Measurements from ENCODE around the gene ZMIZ1.

Gene ZMIZ1

DNA sequence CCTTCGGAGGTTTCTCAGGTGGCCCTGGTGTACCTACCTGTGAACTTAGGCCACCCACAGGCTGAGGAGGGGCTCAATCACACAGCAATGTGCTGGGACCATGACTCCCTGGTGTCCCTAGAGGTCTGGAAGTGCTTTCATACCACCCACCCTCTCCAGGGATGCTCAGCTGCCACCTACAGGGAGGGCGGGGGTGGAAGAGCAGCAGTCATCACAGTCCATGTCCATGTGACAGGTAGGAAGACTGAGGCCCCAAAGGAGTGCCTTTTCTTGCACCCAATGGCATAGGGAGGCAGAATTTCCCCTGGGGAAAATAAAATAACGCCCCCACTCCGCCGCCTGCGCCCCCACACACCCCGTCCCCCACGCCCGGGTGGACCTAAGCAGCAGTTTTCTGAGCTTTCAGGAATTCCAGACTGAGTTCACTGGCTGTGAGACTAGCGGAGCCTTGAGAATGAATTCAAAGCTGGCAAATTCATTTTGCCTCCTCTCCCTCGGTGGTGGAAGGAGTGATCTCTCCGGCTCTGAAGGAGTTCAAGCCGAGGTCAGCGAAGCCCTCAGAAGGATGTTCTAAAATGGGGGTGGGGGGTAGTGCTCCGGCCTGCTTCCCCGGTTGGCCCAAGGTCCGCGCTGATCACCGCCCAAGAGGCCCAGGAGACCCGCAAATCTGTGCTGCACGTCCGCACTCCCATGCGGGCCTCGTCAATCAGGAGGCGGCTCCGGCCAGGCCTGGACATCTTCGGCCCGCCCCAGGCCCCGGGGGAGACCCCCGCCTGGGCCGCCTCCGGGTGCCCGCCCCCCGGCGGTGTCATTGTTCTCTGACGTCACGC lies 2.1 kb upstream of the ZMIZ1 start:
- DNase-seq (ENCODE audit: low read depth), result no peak

DNA sequence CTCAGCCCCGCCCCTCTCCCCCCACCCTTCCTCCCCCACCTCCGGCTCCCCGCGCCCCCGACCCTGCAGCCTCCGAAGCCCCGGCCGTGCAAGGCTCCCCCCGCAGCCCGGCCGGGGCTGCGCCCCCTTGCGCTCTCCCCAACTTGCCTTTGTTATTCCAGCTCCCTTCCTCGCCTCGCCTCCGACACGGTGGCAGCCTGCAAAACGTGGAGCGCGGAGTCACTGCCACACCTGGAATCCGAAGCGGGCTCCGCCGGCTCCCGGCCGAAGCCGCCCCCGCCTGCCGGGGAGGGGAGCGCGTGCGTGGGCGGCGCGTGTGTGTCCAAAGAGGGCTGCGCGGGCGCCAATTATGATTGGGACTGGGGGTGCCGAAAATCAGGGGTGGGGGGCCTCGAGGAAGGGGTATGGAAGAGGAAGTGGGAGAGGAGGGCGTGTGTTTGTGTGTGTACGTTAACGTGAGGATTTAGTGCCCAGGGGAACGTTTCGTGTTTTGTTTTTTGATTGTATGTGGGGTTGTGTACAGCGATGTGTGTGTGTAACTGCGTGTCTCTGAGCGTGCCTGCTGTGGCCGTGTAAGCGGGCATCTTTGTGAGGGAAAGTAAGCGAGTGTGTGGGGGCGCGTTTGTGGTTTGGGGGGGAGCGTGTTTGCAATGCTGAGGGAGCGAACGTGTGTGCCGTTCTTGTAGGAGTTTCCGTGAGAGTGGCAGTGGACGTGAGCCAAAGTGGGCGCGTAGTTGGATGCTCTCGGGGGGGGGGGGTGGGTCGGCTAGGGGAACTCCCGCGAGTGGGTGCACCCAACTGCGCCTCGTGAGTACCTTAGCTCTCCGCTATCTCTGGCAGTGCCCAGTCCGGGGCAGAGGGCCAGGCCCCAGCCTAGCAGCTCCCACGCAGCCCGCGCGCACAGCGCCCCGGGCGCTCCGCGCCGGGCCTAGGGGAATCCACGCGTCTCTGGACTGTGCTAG lies 1.2 kb upstream of the ZMIZ1 start:
- DNase-seq (ENCODE audit: low read depth), result peak; percentile 79

DNA sequence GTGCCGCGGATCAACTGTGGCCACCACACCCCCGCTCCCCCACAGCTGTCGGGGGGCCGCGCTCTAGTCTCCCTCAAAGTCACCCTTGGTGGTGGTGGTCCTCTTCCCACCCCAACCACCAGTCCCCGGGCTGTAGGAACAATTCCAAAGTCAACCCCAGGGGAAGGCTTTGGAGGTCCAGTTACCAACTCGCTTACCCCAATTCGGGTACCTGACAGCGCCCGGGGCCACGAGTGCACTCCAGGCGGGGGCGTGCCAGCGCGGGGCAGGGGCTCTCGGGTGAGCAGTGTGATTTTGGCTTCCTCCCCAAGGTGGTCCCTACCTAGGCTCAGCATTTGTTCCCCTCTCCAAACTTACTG lies 584 bp upstream of the ZMIZ1 start:
- DNase-seq (ENCODE audit: low read depth), result no peak

DNA sequence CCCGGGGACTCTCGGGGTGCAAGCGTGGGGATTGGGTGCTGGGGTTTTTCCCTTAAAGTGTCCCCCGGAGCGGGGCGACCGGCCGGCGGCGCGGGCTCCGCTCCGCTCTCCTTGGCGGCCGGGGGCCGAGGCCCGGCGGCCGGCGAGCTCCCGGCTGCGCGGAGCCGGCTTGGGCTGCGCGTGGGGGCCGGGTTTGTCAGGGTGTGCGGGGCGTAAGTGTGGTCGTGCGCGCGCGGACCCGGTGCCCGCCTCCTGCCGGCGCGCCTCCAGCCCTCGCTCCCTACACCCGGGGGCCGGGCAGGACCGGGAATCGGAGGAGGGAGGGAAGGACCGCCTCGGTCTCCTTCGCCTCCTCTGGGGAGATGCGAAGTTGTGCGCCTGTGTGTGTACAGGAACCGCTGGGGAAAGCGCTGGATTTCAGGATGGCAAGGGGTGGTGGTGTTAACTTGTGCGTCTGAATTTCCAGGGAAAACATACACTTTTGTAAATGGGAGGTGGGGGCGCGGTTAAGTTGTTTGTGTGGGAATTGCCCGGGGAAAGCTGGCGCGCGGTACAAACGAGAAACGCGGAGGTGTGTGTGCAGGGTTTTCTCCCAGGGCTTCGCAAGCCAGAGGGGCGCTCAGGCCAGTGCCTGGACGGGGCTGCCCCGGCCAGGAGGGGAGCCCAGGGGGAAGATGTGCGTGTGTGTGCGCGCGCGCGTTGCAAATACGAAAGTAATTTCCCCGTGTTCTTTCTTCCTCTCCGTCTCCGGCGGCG lies 737 bp downstream of the ZMIZ1 start:
- DNase-seq (ENCODE audit: low read depth), result no peak

DNA sequence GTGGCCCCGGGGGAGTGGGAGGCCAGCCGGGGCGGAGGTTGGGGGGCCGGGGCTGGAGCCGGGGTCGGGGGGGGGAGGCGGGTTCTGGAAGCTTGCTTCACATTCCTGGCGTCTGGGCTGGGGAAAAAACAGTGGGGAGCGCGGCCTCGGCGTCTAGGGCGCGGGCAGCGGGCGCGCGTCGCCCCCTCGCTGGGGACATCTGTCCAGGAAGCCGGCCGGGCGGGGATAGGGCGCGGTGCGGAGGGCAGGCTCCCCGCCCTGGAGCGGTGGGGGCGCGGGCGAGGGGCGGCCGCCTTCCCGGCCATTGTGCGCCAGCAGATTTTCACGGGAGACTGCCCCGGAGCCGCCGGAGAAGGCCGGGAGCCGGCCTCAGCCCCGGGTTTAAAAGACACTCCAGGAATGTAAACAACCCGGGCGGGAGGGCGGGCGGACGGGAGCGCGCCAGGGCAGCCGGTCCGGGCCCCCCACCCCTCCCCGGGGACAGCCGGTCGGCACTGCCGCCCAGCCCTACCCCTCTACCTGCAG lies 1.4 kb downstream of the ZMIZ1 start:
- DNase-seq (ENCODE audit: low read depth), result no peak

DNA sequence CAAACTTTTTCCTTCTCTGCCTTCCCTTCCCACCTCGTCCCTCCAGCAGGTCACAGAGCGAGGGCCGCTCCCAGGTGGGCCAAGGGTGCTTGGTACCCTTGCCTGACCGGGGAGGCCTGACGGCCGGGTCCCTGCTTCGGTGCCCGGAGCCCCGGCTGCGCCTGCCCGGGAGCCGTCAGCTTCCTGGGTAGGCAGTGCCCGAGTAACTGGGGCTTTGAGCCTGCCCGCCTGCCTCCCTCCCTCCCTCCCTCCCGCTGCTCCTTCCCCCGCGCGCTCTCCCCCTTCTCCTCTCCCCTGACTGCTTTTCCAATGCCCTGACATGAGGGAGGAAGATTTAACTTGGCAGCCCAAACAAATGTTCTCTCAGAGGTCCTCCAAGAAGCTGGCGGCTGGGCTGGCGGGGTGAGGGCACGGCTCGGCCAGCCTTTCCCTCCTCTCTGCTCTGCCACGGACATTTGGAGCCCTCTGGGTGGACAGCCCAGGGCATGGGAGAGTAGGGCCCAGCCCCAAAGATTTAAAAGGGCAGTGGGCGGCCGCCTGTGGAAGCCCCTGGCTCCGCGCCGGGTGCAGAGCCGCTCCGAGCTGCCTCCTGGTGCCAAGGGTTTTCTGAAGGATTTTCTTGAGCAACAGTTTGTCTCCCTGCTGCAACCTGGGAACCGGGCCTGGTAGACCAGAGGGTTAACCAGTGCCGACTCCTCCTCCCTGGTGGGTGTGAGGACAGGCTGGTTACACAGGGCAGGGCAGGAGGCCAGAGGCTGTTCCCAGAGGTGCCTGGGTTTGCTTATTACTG lies 2.0 kb downstream of the ZMIZ1 start:
- no peak for DNase-seq (ENCODE audit: low read depth)

DNA sequence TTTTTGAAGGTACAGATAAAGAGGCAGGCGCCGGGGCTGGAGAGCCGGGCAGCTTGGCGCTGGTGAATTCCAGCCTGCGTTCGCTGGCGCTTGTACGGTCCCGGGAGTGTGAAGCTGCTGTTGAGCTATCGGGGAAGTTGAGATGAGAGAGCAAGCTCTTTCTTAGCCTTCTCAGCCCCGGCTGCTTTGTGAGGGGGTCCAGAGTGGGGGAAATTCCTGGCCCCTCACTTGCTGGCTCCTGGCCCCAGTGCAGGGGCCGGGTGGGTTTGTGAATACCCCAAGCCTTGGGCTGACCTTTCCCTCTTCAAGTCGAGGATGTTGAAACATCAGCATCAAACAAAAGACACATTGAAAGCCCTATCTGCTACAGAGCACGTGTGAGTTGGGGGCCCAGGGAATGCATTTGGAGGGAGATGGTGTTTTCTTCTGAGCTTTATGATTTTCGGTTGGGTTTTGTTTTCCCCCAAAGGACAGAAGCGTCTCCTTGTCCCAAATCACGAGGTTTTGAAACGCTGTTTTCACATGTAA lies 2.7 kb downstream of the ZMIZ1 start:
- no peak for DNase-seq (ENCODE audit: low read depth)

DNA sequence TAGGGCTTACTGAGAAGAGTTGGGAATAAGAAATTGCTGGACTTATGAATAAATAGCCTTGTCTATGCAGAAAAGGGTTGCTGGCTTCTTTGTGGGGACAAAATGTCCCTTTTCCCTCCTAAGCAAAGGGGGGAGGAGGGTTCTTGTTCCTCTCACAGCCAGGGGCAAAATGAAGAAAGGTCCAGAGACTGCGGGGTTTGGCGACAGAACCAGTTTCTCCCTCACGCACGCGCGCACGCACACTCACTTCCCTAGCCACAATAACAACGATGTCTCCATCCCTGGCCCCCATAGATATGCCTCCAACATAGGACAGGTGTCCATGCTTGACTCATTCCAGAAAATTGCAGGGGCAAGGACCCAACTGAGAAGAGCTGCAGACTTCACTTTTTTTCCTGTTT lies 3.3 kb downstream of the ZMIZ1 start:
- DNase-seq (ENCODE audit: low read depth), result no peak

DNA sequence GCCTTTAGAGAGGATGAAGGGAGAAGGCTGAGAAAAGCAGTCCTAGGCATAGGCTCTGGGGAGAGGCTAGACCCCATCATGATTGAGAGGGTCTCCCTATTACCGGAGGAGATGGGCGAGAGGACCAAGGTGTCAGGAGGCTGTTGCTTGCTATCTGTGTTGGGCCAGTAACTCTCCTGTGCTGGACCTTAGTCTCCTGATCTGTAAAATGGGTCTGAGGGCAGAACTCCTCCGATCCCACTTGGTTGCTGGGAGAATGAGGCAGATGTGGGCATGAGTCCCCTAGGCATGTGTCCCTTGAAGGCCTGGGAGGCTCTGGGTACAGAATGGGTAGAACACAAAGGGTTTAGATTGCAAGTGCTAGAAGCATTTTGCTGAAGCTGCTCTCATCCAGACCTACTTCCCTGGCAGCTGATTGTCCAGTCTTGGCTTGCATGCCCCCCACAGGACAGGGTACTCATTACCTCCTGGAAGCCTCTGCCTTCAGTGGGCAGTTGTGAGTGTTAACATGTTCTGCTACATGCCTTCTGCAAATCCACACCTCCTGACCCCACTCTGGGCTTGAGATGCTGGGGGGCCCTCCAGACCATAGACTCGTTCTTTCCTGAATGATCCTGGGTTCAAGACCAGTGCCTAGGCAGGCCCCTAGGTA lies 4.4 kb downstream of the ZMIZ1 start:
- DNase-seq (ENCODE audit: low read depth), result no peak

DNA sequence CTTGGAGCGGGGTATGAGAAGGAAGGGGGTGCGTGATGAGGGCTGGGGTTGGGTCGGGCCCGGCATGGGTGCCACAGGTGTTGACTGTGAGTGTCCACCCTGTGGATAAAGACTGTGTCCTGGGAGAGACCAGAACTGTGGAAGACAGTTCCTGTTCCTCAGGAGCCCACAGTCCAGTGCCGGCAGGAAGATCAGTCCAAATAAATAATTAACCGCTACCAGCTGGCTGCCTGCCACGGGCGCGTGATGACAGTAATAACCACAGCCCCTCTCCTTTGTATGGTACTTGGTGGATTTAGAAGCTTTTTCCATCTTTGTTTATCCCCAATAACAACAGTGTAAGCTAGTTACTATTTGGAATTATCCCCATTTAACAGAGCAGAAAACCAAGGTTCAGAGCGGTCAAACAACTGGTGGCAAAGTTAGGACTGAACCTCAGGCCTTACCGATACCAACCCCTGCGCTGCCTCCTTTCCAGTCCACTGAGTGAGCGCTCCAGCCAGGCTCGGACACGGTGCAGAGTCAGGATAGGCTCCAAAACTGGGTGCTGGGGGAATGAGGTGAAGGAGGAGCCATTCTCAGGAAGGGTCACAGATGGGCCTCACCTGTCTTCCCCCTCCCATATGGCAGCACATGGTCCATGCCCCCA lies 5.1 kb downstream of the ZMIZ1 start:
- DNase-seq (ENCODE audit: low read depth), result no peak

DNA sequence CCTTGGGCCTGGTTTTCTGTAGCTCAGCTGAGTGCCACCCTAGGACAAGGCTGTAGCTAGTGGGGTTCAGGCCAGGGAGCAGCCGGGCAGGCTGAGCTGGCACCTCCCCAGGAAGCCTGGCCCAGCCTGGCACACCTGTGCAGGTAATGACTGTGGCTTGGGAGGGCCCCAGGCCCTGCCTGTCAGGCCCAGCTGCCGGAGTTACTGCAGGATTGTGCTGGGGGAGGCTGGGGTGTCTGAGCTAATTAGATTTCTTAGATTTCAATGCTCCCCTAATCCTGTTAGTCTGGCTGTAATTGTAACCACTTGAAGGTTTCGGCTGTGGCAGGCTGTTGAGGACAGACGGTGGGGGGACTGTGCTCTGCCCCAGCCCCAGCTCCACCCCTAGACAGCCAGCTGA lies 6.0 kb downstream of the ZMIZ1 start:
- no peak for DNase-seq (ENCODE audit: low read depth)

DNA sequence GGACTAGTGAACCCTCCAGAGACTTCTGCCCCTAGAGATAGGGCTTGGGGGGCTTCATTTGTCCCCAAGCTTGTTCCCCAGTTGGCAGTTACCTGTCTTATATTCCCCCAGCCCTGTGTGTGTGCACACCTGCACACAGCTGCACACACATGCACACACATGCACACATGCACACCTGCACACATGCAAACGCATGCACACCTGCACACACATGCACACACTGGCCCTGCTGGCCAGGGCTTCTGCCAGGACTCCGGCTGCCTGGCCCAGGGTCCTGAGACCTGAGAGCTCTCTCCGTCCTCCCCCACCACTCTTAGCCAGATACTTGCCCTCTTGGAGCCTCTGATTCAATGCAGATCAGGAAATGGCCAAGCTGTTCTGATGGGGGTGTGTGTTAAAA lies 6.7 kb downstream of the ZMIZ1 start:
- DNase-seq (ENCODE audit: low read depth), result no peak

DNA sequence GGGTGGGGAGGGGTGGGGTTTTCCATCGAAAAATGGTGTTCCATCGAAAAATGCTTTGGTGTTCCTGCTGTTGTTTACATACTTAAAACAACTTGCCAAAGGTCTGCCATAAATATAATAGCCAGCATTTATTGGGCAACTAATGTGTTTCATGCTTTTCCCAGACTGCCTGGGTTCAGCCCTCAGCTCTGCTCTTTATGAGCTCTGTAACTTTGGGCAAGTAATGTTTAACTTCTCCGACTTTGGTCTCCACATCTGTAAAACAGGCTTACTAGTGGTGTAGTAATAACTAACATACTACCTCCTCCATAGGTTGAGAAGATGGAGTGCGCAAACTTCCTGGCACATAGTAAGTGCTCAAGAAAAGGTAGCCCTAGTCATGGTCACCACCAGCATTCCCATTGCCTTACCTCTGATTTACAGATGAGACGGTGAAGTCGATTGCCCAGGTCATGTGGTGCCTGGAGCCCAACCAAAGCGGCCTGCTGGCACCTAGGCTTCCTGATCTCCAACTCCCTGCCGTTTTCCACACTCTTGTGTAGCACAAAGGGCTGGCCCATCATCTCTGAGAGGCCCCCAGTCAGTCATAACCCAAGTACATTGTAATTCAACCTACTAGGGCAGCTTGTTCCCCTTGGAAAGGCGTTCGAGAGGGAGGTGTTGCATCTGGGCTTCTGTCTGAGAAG lies 8.9 kb downstream of the ZMIZ1 start:
- DNase-seq (ENCODE audit: low read depth), result no peak

DNA sequence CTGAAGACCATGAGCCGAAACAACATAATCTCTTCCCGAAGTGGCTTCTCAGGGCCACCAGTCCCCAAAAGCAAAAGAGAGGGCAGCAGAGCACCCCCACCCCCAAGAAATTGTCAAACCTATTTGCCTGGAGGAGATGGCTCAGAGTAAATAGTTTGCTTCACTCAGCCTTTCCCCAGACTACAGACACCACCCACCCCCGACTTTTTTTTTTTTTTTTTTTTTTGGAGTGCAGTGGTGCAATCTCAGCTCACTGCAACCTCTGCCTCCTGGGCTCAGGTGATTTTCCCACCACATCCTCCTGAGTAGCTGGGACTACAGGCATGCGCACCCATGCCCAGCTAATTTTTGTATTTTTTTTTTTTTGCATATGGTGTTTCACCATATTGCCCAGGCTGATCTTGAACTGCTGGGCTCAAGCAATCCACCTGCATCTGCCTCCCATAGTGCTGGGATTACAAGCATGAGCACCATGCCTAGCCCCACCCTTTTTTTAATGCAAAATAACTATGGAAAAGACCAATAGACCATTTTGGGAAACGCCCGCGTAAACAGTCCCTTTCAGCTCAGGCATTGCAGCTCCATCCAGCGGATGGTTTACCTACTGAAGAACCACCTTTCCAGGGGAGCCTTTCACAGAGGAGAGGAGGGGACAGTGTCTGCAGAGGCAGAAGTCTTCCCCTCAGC lies 9.7 kb downstream of the ZMIZ1 start:
- DNase-seq (ENCODE audit: low read depth), result no peak

DNA sequence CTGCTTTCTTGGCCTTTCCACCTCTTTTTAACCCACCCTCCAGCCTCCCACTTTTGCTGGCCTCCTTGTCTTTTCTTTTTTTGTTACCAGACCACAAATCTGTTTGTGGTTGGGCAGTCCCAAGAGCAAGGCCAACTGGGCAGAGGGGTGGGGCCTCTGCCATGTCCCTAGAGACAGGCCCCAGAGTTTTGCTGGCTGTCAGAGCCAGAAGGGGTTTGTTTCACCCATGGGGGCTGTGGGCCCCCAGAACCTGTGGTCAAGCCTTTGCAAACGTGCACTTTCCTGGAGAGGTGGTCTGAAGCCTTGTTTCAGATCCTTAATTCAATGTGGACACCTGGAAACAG lies 10.3 kb downstream of the ZMIZ1 start:
- no peak for DNase-seq (ENCODE audit: low read depth)

DNA sequence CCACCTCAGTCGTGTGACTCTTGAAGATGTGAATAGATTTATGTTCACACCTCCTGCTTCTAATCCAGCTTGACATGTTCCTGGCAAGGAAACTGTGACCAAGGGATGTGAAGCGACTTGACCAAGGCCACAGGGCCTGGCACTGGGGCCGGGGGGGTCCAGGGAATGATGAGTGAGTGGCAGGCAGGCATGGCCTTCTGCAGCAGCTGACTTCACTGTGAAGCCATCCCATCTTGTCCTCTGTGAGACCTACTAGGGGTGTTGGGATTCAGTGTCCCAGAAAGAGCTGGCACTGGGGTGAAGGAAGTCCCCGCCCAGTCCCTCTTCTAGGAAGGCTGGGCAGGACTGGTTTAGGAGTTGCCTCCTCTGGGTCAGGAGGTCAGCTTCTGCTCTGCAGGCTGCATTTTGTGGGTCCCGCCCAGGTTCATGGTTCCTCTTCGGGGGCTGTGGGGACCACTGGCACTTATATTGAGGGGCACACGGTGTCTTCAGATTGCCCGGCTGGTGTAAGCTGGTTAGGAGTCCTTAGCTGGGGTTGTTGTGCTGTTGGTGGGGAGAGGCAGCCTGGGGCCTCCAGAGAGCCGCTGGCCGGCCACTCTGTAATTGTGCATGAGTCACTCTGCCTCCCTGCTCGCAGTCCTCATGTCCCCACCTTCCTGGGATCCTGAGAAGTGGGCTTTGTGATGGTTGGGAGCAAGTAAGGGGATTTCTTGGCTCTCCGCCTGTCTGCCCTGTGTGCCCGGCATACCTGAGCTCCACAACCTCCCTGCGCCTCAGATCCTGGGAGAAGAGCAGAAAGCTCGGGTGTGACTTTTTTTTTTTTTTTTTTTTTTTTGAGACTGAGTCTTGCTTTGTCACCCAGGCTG lies 11.0 kb downstream of the ZMIZ1 start:
- no peak for DNase-seq (ENCODE audit: low read depth)

DNA sequence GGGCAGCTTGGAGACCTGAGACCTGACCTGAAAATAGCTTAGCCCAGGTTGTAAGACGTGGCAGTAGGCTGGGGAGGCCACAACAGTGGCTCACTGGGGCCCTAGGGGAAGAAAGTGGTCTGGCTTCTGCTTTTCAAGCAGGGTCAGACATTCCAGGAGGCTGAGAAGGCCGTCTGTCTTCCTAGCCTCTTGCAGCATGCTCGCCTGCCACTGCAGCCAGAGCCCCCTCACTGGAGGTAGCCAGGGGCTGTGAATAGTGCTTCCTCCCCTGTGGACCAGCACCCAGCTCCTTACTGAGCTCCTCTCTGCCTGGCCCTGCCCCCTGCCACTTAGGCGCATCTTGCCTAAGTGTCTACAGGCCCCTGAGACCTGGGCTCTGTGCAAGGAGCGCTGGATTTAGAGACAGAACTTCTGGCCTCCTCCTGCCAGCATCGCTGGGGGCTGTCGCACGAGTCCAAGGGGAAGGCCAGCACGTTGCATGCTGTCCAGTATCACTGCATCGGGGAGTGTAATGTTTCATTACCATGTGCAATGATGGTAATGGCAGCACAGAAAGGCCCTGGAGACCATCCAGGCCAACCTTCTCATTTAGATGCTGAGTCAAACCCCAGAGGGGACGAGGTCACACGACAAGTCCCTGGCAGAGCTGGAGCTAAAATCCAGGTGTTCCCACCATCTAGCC lies 12.7 kb downstream of the ZMIZ1 start:
- no peak for DNase-seq (ENCODE audit: low read depth)

DNA sequence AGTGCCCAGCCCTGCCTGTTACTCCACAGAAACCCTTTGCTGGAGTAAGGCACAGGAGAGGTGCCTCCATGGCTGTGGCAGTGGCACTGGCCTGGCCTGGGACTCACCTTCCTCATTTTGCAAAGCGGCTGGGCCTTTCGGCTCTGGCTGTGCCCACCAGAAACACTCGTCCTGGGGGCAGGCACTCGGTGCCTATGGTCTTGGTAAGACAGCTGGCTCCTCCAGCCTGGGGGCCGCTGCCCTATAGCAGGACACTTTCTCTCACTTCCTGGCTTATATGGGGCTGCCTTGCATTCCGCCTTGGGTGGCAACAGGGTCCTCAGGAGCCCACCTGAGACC lies 13.2 kb downstream of the ZMIZ1 start:
- DNase-seq (ENCODE audit: low read depth), result no peak
